Body of pancreas (tissue), 4 donors: ENCODE measurements around the gene PARP12.

ENCODE experiments used
- POLR2A ChIP-seq, 3 donors: fragments of 450-650 bp; IDR thresholded peaks; one replicate each; pipeline ENCODE4 v1.6.1; 2016; ENCODE audit warnings: antibody characterized with exemption in 3 of 3, mild to moderate bottlenecking in 2 of 3
- TF ChIP-seq, protein P1 (sequence below), 7 experiments: fragments of 450-650 bp in 4 of 7; fragments of 200-600 bp in 3 of 7; sonication (generic) in 3 of 7; IDR thresholded peaks; one replicate each; pipeline ENCODE4 v1.5.1; 2016 to 2019; ENCODE audit warnings: antibody characterized with exemption in 7 of 7

DNA sequence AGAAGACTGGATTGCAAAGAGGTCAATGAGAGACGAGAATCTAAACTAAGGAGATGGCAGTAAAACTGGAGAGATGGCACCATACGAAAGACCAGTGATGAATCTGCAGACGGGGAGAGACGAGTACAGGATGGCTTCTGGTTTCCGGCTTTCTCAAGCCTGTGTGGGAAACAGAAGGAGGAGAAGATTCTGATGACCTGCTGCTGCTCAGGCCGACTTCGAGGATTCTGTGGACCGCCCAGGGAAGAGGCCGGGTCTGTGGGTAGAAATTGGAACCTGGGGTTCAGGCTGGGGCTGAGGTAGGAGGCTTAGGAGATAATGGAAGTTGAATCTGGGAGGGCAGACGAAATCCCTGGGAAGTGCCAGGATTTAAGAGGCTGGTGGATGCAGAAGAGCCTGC is 48.6 kb downstream of the PARP12 start:
- TF ChIP-seq, protein P1, sequence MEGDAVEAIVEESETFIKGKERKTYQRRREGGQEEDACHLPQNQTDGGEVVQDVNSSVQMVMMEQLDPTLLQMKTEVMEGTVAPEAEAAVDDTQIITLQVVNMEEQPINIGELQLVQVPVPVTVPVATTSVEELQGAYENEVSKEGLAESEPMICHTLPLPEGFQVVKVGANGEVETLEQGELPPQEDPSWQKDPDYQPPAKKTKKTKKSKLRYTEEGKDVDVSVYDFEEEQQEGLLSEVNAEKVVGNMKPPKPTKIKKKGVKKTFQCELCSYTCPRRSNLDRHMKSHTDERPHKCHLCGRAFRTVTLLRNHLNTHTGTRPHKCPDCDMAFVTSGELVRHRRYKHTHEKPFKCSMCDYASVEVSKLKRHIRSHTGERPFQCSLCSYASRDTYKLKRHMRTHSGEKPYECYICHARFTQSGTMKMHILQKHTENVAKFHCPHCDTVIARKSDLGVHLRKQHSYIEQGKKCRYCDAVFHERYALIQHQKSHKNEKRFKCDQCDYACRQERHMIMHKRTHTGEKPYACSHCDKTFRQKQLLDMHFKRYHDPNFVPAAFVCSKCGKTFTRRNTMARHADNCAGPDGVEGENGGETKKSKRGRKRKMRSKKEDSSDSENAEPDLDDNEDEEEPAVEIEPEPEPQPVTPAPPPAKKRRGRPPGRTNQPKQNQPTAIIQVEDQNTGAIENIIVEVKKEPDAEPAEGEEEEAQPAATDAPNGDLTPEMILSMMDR (IDR thresholded peaks at IDR 0.05), result no peak
- TF ChIP-seq POLR2A (IDR thresholded peaks at IDR 0.05), result no peak
